SK-N-SH (cell line): ENCODE data around the gene RAI2. TPM values are rescaled to one million over a fixed set of nuclear protein-coding genes. Genes with fewer than 3 reads are reported as not detected.

Source experiments
- CTCF ChIA-PET: fragments of 300-600, 350-600 bp; formaldehyde crosslinking; extraction: SDS; loops from one replicate; lab custom pipeline; 2021; lab: Yijun Ruan, JAX
- POLR2A ChIA-PET: fragments of 350-600 bp; sonication (Branson Sonifier 250); formaldehyde crosslinking; extraction: SDS; loops from one replicate; lab custom pipeline; 2020; ENCODE audit warnings: antibody characterized with exemption, inconsistent platforms; lab: Yijun Ruan, JAX
- DNase-seq: peaks from one replicate; pipeline ENCODE4 v3.0.0; 2012
- H2AFZ ChIP-seq: fragments of 200-600 bp; sonication (generic); 2 replicates; pipeline ENCODE4 v1.8.1; 2016; ENCODE audit warnings: antibody characterized with exemption, mild to moderate bottlenecking, low read depth
- H3F3A ChIP-seq: fragments of 200-600 bp; sonication (generic); replicated peaks from 2 replicates; pipeline ENCODE3; 2016; ENCODE audit warnings: antibody characterized with exemption, mild to moderate bottlenecking; ENCODE audit not compliant: insufficient read depth
- H3K27ac ChIP-seq, 2 experiments: fragments of 200-500 bp in 1 of 2; fragments of 200-600 bp in 1 of 2; sonication (Bioruptor generic) in 1 of 2; sonication (generic), shearing (Covaris generic) in 1 of 2; 2 replicates each; pipeline versions ENCODE4 v1.5.1 to v1.6.1; 2014 to 2016; ENCODE audit warnings: low read depth in 2 of 2, inconsistent platforms in 1 of 2, low read length in 1 of 2, mild to moderate bottlenecking in 1 of 2, mixed read lengths in 1 of 2
- H3K27me3 ChIP-seq: fragments of 200-600 bp; sonication (generic), shearing (Covaris generic); 2 replicates; pipeline ENCODE4 v1.6.1; 2016; ENCODE audit warnings: mixed run types; ENCODE audit not compliant: insufficient read depth
- H3K36me3 ChIP-seq, 2 experiments: fragments of 200-500 bp in 1 of 2; fragments of 200-600 bp in 1 of 2; sonication (Bioruptor generic) in 1 of 2; sonication (generic) in 1 of 2; replicated peaks in 1 of 2; 2 replicates each; pipeline versions ENCODE3 to v1.5.1; 2014 to 2016; ENCODE audit warnings: low read length in 1 of 2, mild to moderate bottlenecking in 1 of 2; ENCODE audit not compliant: insufficient read depth in 2 of 2, control insufficient read depth in 1 of 2
- H3K4me1 ChIP-seq, 2 experiments: fragments of 200-500 bp in 1 of 2; fragments of 200-600 bp in 1 of 2; sonication (Bioruptor generic) in 1 of 2; sonication (generic), shearing (Covaris generic) in 1 of 2; 2 replicates each; pipeline versions ENCODE4 v1.5.1 to v1.6.1; 2014 to 2016; ENCODE audit warnings: low read depth in 1 of 2, low read length in 1 of 2, mixed run types in 1 of 2; ENCODE audit not compliant: insufficient read depth in 2 of 2, control insufficient read depth in 1 of 2
- H3K4me2 ChIP-seq: fragments of 200-600 bp; sonication (generic), shearing (Covaris generic); 2 replicates; pipeline ENCODE4 v1.6.1; 2017; ENCODE audit warnings: mixed run types
- H3K4me3 ChIP-seq, 2 experiments: fragments of 200-500 bp in 1 of 2; fragments of 200-600 bp in 1 of 2; sonication (Bioruptor generic) in 1 of 2; sonication (generic), shearing (Covaris generic) in 1 of 2; 2 replicates each; pipeline versions ENCODE4 v1.5.1 to v1.8.1; 2014 to 2016; ENCODE audit warnings: low read depth in 2 of 2, inconsistent platforms in 1 of 2, low read length in 1 of 2, mild to moderate bottlenecking in 1 of 2, mixed read lengths in 1 of 2, moderate library complexity in 1 of 2
- H3K79me2 ChIP-seq: fragments of 200-600 bp; sonication (generic); 2 replicates; pipeline ENCODE4 v1.8.1; 2017; ENCODE audit warnings: mild to moderate bottlenecking; ENCODE audit not compliant: insufficient read depth
- H3K9ac ChIP-seq: fragments of 200-600 bp; sonication (generic); 2 replicates; pipeline ENCODE4 v1.6.1; 2017; ENCODE audit warnings: mixed run types
- H3K9me2 ChIP-seq: fragments of 200-600 bp; sonication (generic); 2 replicates; pipeline ENCODE4 v1.6.1; 2017; ENCODE audit warnings: mixed run types
- H3K9me3 ChIP-seq: fragments of 200-600 bp; sonication (generic); 2 replicates; pipeline ENCODE4 v1.6.1; 2017; ENCODE audit warnings: mixed run types, mild to moderate bottlenecking, moderate library complexity
- H4K20me1 ChIP-seq: fragments of 200-600 bp; sonication (generic); 2 replicates; pipeline ENCODE4 v1.6.1; 2017; ENCODE audit warnings: mild to moderate bottlenecking, mixed run types; ENCODE audit not compliant: insufficient read depth
- GATA2 ChIP-seq: sonication (generic); formaldehyde crosslinking; IDR thresholded peaks from 2 replicates; pipeline ENCODE4 v1.5.0; 2020; ENCODE audit warnings: mild to moderate bottlenecking, missing genetic modification reagents
- MEF2A ChIP-seq: IDR thresholded peaks from 2 replicates; pipeline ENCODE4 v1.4.0; 2012; ENCODE audit warnings: low read depth, borderline replicate concordance
- RCOR1 ChIP-seq: fragments of 150-350 bp; IDR thresholded peaks from 2 replicates; pipeline ENCODE4 v1.6.1; 2017; ENCODE audit warnings: antibody characterized with exemption, low read length
- RFX5 ChIP-seq: IDR thresholded peaks from 2 replicates; pipeline ENCODE4 v1.6.1; 2012; ENCODE audit warnings: mild to moderate bottlenecking, improper control_type of control experiment, low read length
- RXRA ChIP-seq: IDR thresholded peaks from 2 replicates; pipeline ENCODE4 v1.4.0; 2012; ENCODE audit warnings: low read depth, mild to moderate bottlenecking, borderline replicate concordance
- SMC3 ChIP-seq: IDR thresholded peaks from 2 replicates; pipeline ENCODE4 v1.6.1; 2012; ENCODE audit warnings: low read depth, low read length, improper control_type of control experiment
- YY1 ChIP-seq: IDR thresholded peaks from 2 replicates; pipeline ENCODE4 v1.4.0; 2012; ENCODE audit warnings: low read depth, mild to moderate bottlenecking
- WGBS: methylation state at CpG from one replicate; pipeline ENCODE4 v1.1.6; 2017; ENCODE audit warnings: low lambda C conversion rate; 5-methylcytosine and 5-hydroxymethylcytosine counted together
- polyA plus RNA-seq, 3 experiments: library from polyadenylated mRNA; depleted of rRNA; stranded (reverse); fragments of >200 nt; gene quantifications; 2 replicates each; pipeline ENCODE4 v1.2.3, GENCODE V29; 2012
- TF ChIP-seq, protein P1 (sequence below): IDR thresholded peaks from 2 replicates; pipeline ENCODE4 v1.6.1; 2012; ENCODE audit warnings: mild to moderate bottlenecking, low read depth, low read length, moderate library complexity
- TF ChIP-seq, protein P2 (sequence below): IDR thresholded peaks from 2 replicates; pipeline ENCODE4; 2012
- TF ChIP-seq, protein P3 (sequence below): fragments of 150-350 bp; IDR thresholded peaks from 2 replicates; pipeline ENCODE4 v1.6.1; 2017; ENCODE audit warnings: antibody characterized with exemption, low read length, low read depth, borderline replicate concordance
- TF ChIP-seq, protein P4 (sequence below): fragments of 150-350 bp; IDR thresholded peaks from 2 replicates; pipeline ENCODE4 v1.6.1; 2016; ENCODE audit warnings: mild to moderate bottlenecking, low read depth, low read length

The RAI2 gene
- polyA plus RNA-seq, 1 of the 3 experiments (the other 2 are of a cell fraction) = 0.07 TPM

DNA sequence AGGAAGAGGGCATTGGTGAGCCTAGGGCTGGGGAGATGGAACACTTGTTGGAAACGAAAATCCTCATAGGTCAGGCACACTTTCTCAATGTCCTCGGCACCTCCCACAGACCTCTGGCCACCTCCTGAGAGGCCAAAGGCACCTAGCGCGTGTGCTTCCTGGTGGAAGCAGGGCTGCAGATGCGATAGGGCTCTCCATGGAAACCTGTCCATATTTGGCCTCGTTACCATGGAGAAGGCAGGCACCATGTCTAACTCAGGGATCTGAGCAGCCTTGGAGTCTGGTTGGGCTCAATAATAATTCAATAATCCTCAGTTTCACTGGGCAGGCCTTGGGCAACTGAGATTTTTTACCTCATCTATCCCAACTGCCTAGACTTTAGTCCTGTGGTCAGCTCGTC is 58.3 kb downstream of the RAI2 start:
- WGBS = 43% methylated on average over 7 of the region's 7 CpGs
- Histone ChIP-seq H3K9ac (no peak overlapping the region), H3K4me3 (no peak overlapping the region), H3K4me1 (no peaks in the 10 kb centered on the region; a peak in 1 of 4 replicates), H3K9me2 (no peaks in the 10 kb centered on the region), H4K20me1 (no peaks in the 10 kb centered on the region), H3K27ac (no peak overlapping the region), H3K27me3 (no peaks in the 10 kb centered on the region; the same call in 1 of the 2 replicates), H3F3A (no peaks in the 10 kb centered on the region), H2AFZ (no peak overlapping the region), H3K4me2 (no peak overlapping the region), H3K9me3 (no peaks in the 10 kb centered on the region), H3K36me3 (no peaks in the 10 kb centered on the region), H3K79me2 (no peaks in the 10 kb centered on the region)
- ChIA-PET CTCF (interaction anchor here (0.9 to 3.0 kb wide), 2 partner anchors 10 to 15 kb away, joined by 4 to 12 read pairs; no protein-coding TSS in a partner anchor), POLR2A (no interaction called here)
- DNase-seq = no peak
- TF ChIP-seq GATA2 (CRISPR knock-in tag) (no peak), SMC3 (no peak), RFX5 (no peak), RXRA (no peak), MEF2A (no peak), YY1 (no peak), RCOR1 (no peak)
- TF ChIP-seq, protein P1, sequence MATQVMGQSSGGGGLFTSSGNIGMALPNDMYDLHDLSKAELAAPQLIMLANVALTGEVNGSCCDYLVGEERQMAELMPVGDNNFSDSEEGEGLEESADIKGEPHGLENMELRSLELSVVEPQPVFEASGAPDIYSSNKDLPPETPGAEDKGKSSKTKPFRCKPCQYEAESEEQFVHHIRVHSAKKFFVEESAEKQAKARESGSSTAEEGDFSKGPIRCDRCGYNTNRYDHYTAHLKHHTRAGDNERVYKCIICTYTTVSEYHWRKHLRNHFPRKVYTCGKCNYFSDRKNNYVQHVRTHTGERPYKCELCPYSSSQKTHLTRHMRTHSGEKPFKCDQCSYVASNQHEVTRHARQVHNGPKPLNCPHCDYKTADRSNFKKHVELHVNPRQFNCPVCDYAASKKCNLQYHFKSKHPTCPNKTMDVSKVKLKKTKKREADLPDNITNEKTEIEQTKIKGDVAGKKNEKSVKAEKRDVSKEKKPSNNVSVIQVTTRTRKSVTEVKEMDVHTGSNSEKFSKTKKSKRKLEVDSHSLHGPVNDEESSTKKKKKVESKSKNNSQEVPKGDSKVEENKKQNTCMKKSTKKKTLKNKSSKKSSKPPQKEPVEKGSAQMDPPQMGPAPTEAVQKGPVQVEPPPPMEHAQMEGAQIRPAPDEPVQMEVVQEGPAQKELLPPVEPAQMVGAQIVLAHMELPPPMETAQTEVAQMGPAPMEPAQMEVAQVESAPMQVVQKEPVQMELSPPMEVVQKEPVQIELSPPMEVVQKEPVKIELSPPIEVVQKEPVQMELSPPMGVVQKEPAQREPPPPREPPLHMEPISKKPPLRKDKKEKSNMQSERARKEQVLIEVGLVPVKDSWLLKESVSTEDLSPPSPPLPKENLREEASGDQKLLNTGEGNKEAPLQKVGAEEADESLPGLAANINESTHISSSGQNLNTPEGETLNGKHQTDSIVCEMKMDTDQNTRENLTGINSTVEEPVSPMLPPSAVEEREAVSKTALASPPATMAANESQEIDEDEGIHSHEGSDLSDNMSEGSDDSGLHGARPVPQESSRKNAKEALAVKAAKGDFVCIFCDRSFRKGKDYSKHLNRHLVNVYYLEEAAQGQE = no peak
- TF ChIP-seq, protein P2, sequence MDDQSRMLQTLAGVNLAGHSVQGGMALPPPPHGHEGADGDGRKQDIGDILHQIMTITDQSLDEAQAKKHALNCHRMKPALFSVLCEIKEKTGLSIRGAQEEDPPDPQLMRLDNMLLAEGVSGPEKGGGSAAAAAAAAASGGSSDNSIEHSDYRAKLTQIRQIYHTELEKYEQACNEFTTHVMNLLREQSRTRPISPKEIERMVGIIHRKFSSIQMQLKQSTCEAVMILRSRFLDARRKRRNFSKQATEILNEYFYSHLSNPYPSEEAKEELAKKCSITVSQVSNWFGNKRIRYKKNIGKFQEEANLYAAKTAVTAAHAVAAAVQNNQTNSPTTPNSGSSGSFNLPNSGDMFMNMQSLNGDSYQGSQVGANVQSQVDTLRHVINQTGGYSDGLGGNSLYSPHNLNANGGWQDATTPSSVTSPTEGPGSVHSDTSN = no peak
- TF ChIP-seq, protein P3, sequence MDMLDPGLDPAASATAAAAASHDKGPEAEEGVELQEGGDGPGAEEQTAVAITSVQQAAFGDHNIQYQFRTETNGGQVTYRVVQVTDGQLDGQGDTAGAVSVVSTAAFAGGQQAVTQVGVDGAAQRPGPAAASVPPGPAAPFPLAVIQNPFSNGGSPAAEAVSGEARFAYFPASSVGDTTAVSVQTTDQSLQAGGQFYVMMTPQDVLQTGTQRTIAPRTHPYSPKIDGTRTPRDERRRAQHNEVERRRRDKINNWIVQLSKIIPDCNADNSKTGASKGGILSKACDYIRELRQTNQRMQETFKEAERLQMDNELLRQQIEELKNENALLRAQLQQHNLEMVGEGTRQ = no peak
- TF ChIP-seq, protein P4, sequence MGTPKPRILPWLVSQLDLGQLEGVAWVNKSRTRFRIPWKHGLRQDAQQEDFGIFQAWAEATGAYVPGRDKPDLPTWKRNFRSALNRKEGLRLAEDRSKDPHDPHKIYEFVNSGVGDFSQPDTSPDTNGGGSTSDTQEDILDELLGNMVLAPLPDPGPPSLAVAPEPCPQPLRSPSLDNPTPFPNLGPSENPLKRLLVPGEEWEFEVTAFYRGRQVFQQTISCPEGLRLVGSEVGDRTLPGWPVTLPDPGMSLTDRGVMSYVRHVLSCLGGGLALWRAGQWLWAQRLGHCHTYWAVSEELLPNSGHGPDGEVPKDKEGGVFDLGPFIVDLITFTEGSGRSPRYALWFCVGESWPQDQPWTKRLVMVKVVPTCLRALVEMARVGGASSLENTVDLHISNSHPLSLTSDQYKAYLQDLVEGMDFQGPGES = no peak
